ENCODE results near the gene GRB10.
"Not testable (repeated sequence)": the region's sequence is repeated elsewhere in the genome, so short reads cannot be mapped to it uniquely, and the experiment has no call there.

GRB10 gene

GRCh38 chr7:50596484-50596883 lies 186.2 kb downstream of the GRB10 start:
- DNase-seq = no peak

- DNase-seq = peak in 1 of 2 experiments; percentile 11
Measured at GRCh38 chr7:50595491-50596102, 187.1 kb downstream of the GRB10 start.

- no peak for DNase-seq
Measured at GRCh38 chr7:50594734-50595485, 187.8 kb downstream of the GRB10 start.

DNA sequence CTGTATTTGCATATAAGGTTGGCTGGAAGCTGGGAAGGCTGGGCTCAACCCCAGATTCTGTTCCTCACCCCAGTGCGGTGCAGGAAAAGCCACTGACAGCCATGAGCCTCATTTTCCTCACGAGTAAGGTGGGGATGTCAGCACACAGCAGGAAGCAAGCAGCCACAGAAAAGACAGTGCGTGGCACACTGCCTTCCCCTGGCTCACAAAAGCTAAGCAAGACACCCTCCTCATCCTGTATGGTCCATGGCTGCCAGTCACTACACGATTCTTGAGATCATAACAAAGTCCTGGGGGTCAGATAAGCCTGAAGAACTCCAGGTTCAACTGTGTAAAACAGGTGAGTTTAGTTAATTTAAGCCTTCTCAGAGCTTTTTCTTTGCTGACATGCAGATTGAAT lies 188.6 kb downstream of the GRB10 start:
- peak in 1 of 2 experiments; percentile 15 for DNase-seq

DNA sequence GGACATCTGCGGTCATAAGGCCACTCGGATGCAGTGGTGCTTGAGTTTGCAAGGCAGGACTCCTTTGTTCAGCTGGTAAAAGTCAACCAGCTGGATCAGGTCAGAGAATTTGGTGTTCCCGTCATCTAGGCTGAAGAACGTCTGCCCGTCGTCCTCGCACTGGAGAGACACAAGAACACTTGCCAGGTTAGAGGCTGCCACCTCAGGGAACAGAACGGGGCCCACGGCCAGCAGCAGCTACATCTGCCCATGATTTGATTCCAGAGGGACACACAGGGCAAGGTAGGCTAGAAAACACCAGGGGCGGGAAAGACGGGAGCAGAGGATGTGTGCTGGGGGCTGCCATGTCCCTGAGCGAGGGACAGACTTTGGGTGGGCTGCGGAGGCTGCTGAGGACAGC lies 189.8 kb downstream of the GRB10 start:
- no peak for DNase-seq

GRCh38 chr7:50591480-50592438 lies 190.9 kb downstream of the GRB10 start:
- DNase-seq = no peak

GRCh38 chr7:50591098-50591479 lies 191.6 kb downstream of the GRB10 start:
- DNase-seq = no peak

DNA sequence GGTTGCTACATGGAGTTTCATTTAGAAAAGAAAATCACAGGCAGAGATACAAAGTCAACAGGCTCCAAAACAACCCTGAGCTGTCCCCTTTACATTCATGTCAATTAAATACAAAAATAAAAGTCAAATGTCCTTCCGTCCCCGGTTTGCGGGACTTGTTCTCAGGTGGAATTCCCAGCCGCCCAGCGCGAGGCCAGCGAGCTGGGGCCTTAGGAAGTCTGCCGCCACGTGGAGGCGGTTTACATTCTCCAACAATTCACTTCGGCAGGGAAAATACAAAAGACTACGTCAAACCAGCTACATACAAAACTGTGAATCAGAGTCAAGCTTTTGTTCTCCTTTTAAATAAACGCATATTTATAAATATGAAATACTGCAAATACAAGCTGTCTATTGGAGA lies 192.2 kb downstream of the GRB10 start:
- no peak for DNase-seq

- no peak for DNase-seq
Measured at GRCh38 chr7:50589364-50589763, 193.3 kb downstream of the GRB10 start.

GRCh38 chr7:50588937-50589336 lies 193.8 kb downstream of the GRB10 start:
- no peak for DNase-seq

DNA sequence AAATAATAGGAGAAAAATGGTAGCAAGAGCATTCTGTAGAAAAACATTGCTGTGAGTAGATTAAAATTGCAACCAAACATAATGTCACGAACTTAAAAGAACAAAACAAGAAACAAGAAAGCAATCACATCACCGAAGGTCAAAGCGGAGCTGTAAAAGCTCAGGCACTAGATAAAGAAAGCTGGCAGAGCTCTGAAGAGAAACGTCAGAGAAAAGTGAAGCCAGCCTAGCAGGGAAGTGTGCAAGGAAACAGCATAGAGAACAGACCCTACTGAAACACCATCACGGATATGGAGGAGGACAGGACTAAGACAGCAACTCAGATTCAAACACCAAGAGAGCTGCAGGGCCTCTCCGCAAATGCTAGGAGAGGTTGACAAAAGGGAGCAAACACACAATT lies 195.0 kb downstream of the GRB10 start:
- no peak for DNase-seq

GRCh38 chr7:50584793-50585408 lies 197.8 kb downstream of the GRB10 start:
- no peak for DNase-seq

- DNase-seq = no peak
Measured at GRCh38 chr7:50584386-50584785, 198.3 kb downstream of the GRB10 start.

GRCh38 chr7:50583295-50583694 lies 199.4 kb downstream of the GRB10 start:
- not testable (repeated sequence) for DNase-seq

DNA sequence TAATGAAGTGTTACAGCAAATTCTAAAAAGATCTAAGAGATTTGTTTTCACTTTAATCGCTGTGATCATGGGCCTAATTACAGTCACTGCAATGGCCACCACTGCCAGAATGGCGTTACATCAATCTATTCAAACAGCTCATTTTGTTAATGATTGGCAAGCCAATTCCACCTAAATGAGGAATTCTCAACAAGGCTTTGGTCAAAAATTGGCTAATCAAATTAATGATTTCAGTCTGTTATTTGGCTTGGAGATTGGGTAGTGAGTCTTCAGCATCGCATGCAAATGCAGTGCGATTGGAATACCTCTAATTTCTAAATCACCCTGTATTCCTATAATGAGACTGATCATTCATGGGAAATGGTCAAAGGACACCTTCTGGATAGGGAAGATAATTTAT lies 200.4 kb downstream of the GRB10 start:
- DNase-seq = not testable (repeated sequence)

GRCh38 chr7:50580666-50581065 lies 202.0 kb downstream of the GRB10 start:
- DNase-seq = not testable (repeated sequence)

DNA sequence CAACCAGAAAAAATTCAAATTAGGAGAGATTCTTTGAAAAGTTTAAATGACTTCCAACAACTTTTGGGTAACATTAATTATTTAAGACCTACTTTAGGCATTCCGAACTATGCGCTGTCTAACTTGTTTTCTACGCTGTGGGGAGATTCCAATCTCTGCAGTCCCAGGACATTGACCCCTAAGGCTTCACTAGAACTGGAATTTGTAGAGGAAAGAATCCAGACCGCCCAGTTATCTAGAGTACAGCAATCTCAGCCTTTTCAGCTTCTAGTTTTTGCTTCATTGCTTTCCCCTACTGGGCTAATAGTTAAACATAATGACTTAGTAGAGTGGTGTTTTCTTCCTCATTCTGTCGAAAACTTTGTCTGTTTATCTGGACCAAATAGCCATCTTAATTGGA lies 202.6 kb downstream of the GRB10 start:
- no peak for DNase-seq

- DNase-seq = not testable (repeated sequence)
Measured at GRCh38 chr7:50578105-50578504, 204.6 kb downstream of the GRB10 start.

DNA sequence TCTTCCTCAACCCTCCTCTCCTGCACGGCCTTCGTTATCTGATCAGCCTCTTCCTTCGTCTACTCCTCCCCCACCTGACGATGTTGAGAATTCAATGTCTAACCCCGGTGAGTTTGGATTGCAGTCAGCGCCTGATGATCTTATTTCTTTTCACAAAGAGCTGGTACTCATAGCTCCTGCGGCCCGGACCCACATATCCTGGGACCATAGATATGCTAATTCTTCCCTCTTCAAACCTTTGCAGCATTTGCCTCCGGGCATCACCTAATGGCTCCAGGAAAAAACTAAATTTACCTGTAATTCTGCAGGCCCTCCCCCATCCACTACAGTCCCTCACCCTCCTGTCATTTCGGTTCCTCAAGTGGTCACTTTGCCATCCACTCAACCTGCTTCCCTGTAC lies 205.1 kb downstream of the GRB10 start:
- no peak for DNase-seq

GRCh38 chr7:50576388-50576787 lies 206.3 kb downstream of the GRB10 start:
- not testable (repeated sequence) for DNase-seq

- no peak for DNase-seq
Measured at GRCh38 chr7:50567715-50568261, 214.9 kb downstream of the GRB10 start.

DNA sequence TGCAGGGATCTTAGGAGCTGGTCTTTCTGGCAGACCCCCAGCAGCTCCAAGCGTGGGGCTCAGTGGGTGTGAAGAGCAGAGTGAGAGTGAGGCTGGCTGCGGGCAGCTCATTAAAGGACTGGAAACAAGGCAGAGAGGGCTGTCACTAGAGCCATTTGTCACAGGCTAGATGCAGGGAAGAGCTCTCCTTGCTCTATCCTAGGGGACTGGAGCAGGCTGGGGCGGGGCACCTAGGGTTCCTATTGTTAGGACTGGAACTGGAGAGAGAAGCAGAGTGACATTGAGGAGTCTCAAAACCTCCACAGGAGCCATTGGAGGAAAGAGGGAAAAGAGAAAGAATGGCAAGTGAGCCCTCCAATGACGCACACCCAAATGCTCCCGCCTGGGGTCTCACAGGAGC lies 216.7 kb downstream of the GRB10 start:
- no peak for DNase-seq

- DNase-seq = no peak
Measured at GRCh38 chr7:50565559-50565916, 217.2 kb downstream of the GRB10 start.

Measured in activated CD4-positive, alpha-beta T cell treated with anti-CD3 and anti-CD28 coated beads, Interleukin-2, amount 50 U/mL, for 48 hours (primary cell).